IMR-90 (cell line): ENCODE results near the gene KRT73. TPM values are rescaled to one million over a fixed set of nuclear protein-coding genes. Genes with fewer than 3 reads are reported as not detected.

ENCODE experiments used
- ATAC-seq: fragments of 200-7000 bp; cut with Tn5 transposase; 2 replicates; pipeline ENCODE4 v1.9.1; 2020; ENCODE audit warnings: low read depth, mild to moderate bottlenecking, moderate library complexity
- BruUV-seq: library from RNA; stranded (reverse); fragments of 400-500 nt; replicated peaks from 2 replicates; lab custom pipeline; 2021; lab: Mats Ljungman, UMichigan
- CTCF ChIA-PET: fragments of 300-600 bp; formaldehyde crosslinking; extraction: SDS; loops from one replicate; lab custom pipeline; 2021; ENCODE audit warnings: antibody characterized with exemption; lab: Yijun Ruan, JAX
- POLR2A ChIA-PET: fragments of 300-600 bp; sonication (Branson Sonifier 250); formaldehyde crosslinking; loops from one replicate; lab custom pipeline; 2022; ENCODE audit warnings: antibody characterized with exemption; ENCODE audit not compliant: unreplicated experiment; lab: Charles Lee
- DNase-seq: peaks from one replicate; pipeline ENCODE4 v3.0.0; 2013
- H2AFZ ChIP-seq: replicated peaks from 2 replicates; pipeline ENCODE3; 2013; ENCODE audit warnings: low read length, mild to moderate bottlenecking; ENCODE audit not compliant: poor library complexity
- H2AK5ac ChIP-seq: 2 replicates; pipeline ENCODE4 v1.6.1; 2013; ENCODE audit warnings: low read depth, low read length, inconsistent platforms
- H2AK9ac ChIP-seq: replicated peaks from 2 replicates; pipeline ENCODE3; 2013; ENCODE audit warnings: mild to moderate bottlenecking, low read depth, low read length, moderate library complexity; ENCODE audit not compliant: poor library complexity
- H2BK120ac ChIP-seq: 2 replicates; pipeline ENCODE4 v1.6.1; 2013; ENCODE audit warnings: low read depth, low read length, inconsistent platforms
- H2BK15ac ChIP-seq: 3 replicates; pipeline ENCODE4 v1.6.1; 2013; ENCODE audit warnings: low read depth, low read length, inconsistent platforms
- H2BK20ac ChIP-seq: 2 replicates; pipeline ENCODE4 v1.6.1; 2013; ENCODE audit warnings: low read depth, mild to moderate bottlenecking, inconsistent platforms, low read length, moderate library complexity
- H2BK5ac ChIP-seq: 2 replicates; pipeline ENCODE4 v1.6.1; 2013; ENCODE audit warnings: mild to moderate bottlenecking, low read depth, low read length, inconsistent platforms; ENCODE audit not compliant: poor library complexity, severe bottlenecking
- H3K14ac ChIP-seq: replicated peaks from 2 replicates; pipeline ENCODE4 v1.6.1; 2013; ENCODE audit warnings: low read depth, low read length, inconsistent platforms
- H3K18ac ChIP-seq: 2 replicates; pipeline ENCODE4 v1.6.1; 2013; ENCODE audit warnings: low read depth, low read length, control low read depth
- H3K23ac ChIP-seq: 2 replicates; pipeline ENCODE4 v1.6.1; 2013; ENCODE audit warnings: low read depth, low read length, inconsistent platforms
- H3K27ac ChIP-seq: 2 replicates; pipeline ENCODE4 v1.5.1; 2013; ENCODE audit warnings: mild to moderate bottlenecking, control low read depth, low read length; ENCODE audit not compliant: insufficient read depth
- H3K27me3 ChIP-seq: 2 replicates; pipeline ENCODE4 v1.6.1; 2013; ENCODE audit warnings: low read length; ENCODE audit not compliant: control insufficient read depth, insufficient read depth
- H3K36me3 ChIP-seq: 2 replicates; pipeline ENCODE4 v1.6.1; 2013; ENCODE audit warnings: low read length, mixed read lengths; ENCODE audit not compliant: control insufficient read depth, insufficient read depth
- H3K4ac ChIP-seq: 2 replicates; pipeline ENCODE4 v1.6.1; 2013; ENCODE audit warnings: low read depth, low read length, inconsistent platforms
- H3K4me1 ChIP-seq: 2 replicates; pipeline ENCODE4 v1.6.1; 2013; ENCODE audit warnings: low read length, mixed read lengths; ENCODE audit not compliant: control insufficient read depth, insufficient read depth
- H3K4me2 ChIP-seq: 2 replicates; pipeline ENCODE4 v1.6.1; 2013; ENCODE audit warnings: low read depth, mild to moderate bottlenecking, control low read depth, low read length, moderate library complexity
- H3K4me3 ChIP-seq: 2 replicates; pipeline ENCODE4 v1.5.1; 2013; ENCODE audit warnings: low read depth, mild to moderate bottlenecking, control low read depth, low read length, moderate library complexity; ENCODE audit not compliant: insufficient read depth
- H3K56ac ChIP-seq: 2 replicates; pipeline ENCODE4 v1.6.1; 2013; ENCODE audit warnings: low read length, inconsistent platforms; ENCODE audit not compliant: insufficient read depth; ENCODE audit errors: extremely low read depth
- H3K79me1 ChIP-seq, 2 experiments: 2 replicates each; pipeline ENCODE4 v1.6.1; 2013; ENCODE audit warnings: low read length in 2 of 2, inconsistent platforms in 1 of 2, low read depth in 1 of 2
- H3K9ac ChIP-seq: 2 replicates; pipeline ENCODE4 v1.6.1; 2013; ENCODE audit warnings: low read depth, low read length, control low read depth
- H3K9me1 ChIP-seq: 2 replicates; pipeline ENCODE4 v1.6.1; 2013; ENCODE audit warnings: low read length, inconsistent platforms; ENCODE audit not compliant: insufficient read depth
- H3K9me3 ChIP-seq: 2 replicates; pipeline ENCODE4 v1.6.1; 2013; ENCODE audit warnings: low read length; ENCODE audit not compliant: control insufficient read depth, insufficient read depth
- H4K20me1 ChIP-seq: 2 replicates; pipeline ENCODE4 v1.6.1; 2013; ENCODE audit warnings: low read length, inconsistent platforms; ENCODE audit not compliant: insufficient read depth
- H4K5ac ChIP-seq: 2 replicates; pipeline ENCODE4 v1.6.1; 2013; ENCODE audit warnings: mild to moderate bottlenecking, low read depth, low read length, control low read depth
- H4K8ac ChIP-seq, 2 experiments: 2 replicates each; pipeline ENCODE4 v1.6.1; 2013; ENCODE audit warnings: low read depth in 2 of 2, low read length in 2 of 2, control low read depth in 1 of 2, inconsistent platforms in 1 of 2
- H4K91ac ChIP-seq: 2 replicates; pipeline ENCODE4 v1.6.1; 2013; ENCODE audit warnings: low read depth, low read length, inconsistent platforms; ENCODE audit not compliant: insufficient read depth
- CTCF ChIP-seq: conservative IDR thresholded peaks from 2 replicates; pipeline ENCODE4 v1.5.1; 2012; ENCODE audit warnings: mild to moderate bottlenecking, low read depth, low read length, improper control_type of control experiment
- NFE2L2 ChIP-seq: fragments of 150-350 bp; IDR thresholded peaks from 2 replicates; pipeline ENCODE4 v1.6.1; 2016; ENCODE audit warnings: low read depth, mild to moderate bottlenecking, low read length
- SMC3 ChIP-seq: fragments of 150-350 bp; IDR thresholded peaks from 2 replicates; pipeline ENCODE4 v1.6.1; 2016; ENCODE audit warnings: low read depth, mild to moderate bottlenecking, antibody characterized with exemption, low read length, moderate library complexity
- WGBS, 2 experiments: methylation state at CpG; one replicate each; pipeline versions ENCODE4 v1.1.5 to v1.1.7; 2013; ENCODE audit warnings: missing lambda C conversion rate in 2 of 2; ENCODE audit not compliant: insufficient read length in 1 of 2; ENCODE audit errors: extremely low coverage in 2 of 2; 5-methylcytosine and 5-hydroxymethylcytosine counted together
- dilution Hi-C: fragments of 300-500 bp; cut with HindIII; formaldehyde crosslinking; loops from one replicate; pipeline ENCODE4 v1.14.3; 2018; ENCODE audit warnings: low sequenced_read_pairs; ENCODE audit not compliant: unreplicated experiment
- in situ Hi-C: fragments of 300-500 bp; cut with MboI; formaldehyde crosslinking; loops from 3 replicates; pipeline ENCODE4 v1.14.3; 2019; ENCODE audit warnings: low sequenced_read_pairs, inconsistent platforms, mixed read lengths
- intact Hi-C: fragments of 100-400 bp; cut with micrococcal nuclease; formaldehyde crosslinking; loops from 2 replicates; pipeline ENCODE4 v1.10.0; 2022
- polyA plus RNA-seq, 3 experiments: library from polyadenylated mRNA; depleted of rRNA; stranded (reverse); fragments of >200 nt; gene quantifications; 2 replicates each; pipeline ENCODE4 v1.2.3, GENCODE V29; 2012; ENCODE audit warnings: low replicate concordance in 1 of 3
- total RNA-seq: library from RNA; depleted of rRNA; stranded (reverse); fragments of >200 nt; gene quantifications from 2 replicates; pipeline ENCODE4 v1.2.3, GENCODE V29; 2012

Gene KRT73
- total and polyA plus RNA-seq, 2 of the 4 experiments (the other 2 are of a cell fraction): not detected

GRCh38 chr12:52655251-52655650 is 36.9 kb upstream of the KRT73 start:
- Histone ChIP-seq H4K5ac (no peak overlapping the region), H3K23ac (no peak overlapping the region), H4K91ac (no peak overlapping the region), H3K4ac (no peak overlapping the region), H3K18ac (no peak overlapping the region), H3K36me3 (no peaks in the 10 kb centered on the region), H2BK5ac (no peak overlapping the region), H3K4me1 (no peaks in the 10 kb centered on the region), H2AK5ac (no peak overlapping the region), H3K56ac (no peak overlapping the region), H3K27me3 (peaks cover 20% of the 10 kb centered on the region), H3K4me3 (no peak overlapping the region), H2AK9ac (no peak overlapping the region), H2BK120ac (no peak overlapping the region), H3K27ac (no peak overlapping the region), H2AFZ (no peak overlapping the region), H4K20me1 (no peaks in the 10 kb centered on the region), H3K9me1 (no peaks in the 10 kb centered on the region), H3K79me1 (no peaks in the 10 kb centered on the region), H3K4me2 (no peak overlapping the region), H2BK15ac (no peak overlapping the region), H2BK20ac (no peak overlapping the region), H3K9me3 (no peaks in the 10 kb centered on the region), H4K8ac (no peak overlapping the region), H3K14ac (no peak overlapping the region), H3K9ac (no peak overlapping the region)
- no peak for TF ChIP-seq SMC3
- TF ChIP-seq CTCF: no peak
- TF ChIP-seq NFE2L2: no peak
- DNase-seq (no peak), ATAC-seq (no peak)
- in situ Hi-C loops (no loop called here), intact Hi-C loops (no loop called here), dilution Hi-C loops (no loop called here)
- BruUV-seq: no TSS peak
- ChIA-PET POLR2A (no interaction called here), CTCF (no interaction called here)
- WGBS, 2 experiments: 17% methylated on average over 2 of the region's 6 CpGs; no CpG with 5 or more reads in 1 of the 2 experiments
